ENCODE measurements around the gene ADAMTSL1. TPM values are rescaled to one million over a fixed set of nuclear protein-coding genes. Genes with fewer than 3 reads are reported as not detected.

Gene ADAMTSL1
- total RNA-seq, 2 experiments from 2014 or later = not detected

DNA sequence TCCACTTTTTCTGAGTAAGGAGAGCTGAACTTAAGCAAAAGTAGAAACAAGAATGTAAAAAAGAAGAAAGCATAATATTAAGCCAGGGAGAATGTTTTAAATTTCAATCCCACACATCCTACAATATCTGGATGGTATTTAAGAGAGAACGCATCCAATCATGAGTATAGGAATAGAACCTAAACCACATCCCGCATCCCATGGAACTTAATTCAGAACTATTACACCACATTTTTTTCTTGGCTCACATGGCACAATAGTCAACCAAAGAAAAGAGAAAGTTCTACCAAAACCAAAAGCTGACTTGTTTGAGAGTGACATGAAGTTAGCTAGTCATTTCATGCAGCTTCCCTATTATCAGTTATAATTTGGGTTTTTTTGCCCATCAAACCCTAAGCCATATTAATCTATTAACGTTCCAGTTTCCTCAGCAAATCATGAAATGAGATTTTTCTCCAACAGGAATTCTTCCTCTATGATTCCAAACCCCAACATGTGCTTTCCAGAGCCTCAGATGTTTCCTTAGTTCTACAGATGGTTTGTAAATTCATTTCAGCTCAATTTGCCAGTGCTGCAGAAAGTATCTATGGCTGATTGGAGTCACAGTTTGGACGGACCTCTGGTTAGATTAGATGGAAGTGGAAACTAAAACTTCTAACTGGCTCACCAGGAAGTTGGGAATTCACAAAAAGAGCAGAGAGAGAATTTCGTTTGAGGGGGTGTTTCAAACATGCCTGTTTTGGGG is 22.5 kb downstream of the ADAMTSL1 start:
- Mint-ChIP-seq H3K4me3 (no peak overlapping the region), H3K27me3 (no peaks in the 10 kb centered on the region), H3K9me3 (no peaks in the 10 kb centered on the region), H3K27ac (no peak overlapping the region), H3K4me1 (no peaks in the 10 kb centered on the region), H3K36me3 (ENCODE audit: low read depth) (no peaks in the 10 kb centered on the region)
- POLR2A ChIA-PET = no interaction called here
- DNase-seq = no peak
- CTCF ChIA-PET = no interaction called here

DNA sequence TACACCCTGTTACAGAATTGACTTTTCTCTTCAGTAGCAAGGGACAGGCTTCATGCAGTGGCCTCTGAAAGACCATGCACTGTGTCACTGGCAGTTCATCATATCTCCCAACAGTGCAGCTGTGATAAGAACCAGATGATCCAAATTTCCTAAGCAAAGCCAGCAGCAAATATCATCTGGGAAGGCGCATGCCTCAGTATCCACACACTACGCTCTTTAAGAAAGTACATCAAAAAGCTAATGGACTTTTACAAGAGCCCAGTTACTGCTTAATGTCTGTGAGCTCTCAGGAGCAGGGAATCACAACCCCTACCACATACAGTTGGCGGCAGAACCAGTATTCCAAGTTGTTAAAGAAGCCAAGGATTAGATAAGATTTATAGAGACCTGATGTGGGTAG is 25.1 kb downstream of the ADAMTSL1 start:
- H3K27me3 Mint-ChIP-seq = no peaks in the 10 kb centered on the region
- no peak overlapping the region for H3K4me3 Mint-ChIP-seq
- H3K27ac Mint-ChIP-seq = no peak overlapping the region
- no peaks in the 10 kb centered on the region for H3K4me1 Mint-ChIP-seq
- no peaks in the 10 kb centered on the region for H3K9me3 Mint-ChIP-seq
- ChIA-PET CTCF (no interaction called here), POLR2A (no interaction called here)
- H3K36me3 Mint-ChIP-seq (ENCODE audit: low read depth) = no peaks in the 10 kb centered on the region
- DNase-seq = no peak

DNA sequence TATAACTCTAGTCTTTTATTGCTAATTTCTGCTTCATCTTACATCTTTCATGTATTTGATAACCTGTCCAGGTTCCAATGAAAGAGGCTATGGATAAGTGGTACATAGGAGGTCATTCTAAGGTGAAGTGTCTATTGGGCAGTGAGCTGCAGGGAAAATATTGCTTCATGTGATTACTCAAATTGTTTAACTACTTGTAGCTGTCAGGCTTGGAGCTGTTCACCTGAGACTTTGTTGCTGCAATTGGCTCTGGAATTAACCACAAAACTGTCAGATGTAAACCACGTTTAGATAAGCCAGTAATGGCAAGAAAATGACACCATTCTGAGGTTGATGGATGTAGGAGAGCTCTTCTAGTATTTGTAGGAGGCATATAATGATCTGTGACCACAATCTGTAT is 26.0 kb downstream of the ADAMTSL1 start:
- POLR2A ChIA-PET = no interaction called here
- Mint-ChIP-seq H3K27me3 (no peaks in the 10 kb centered on the region), H3K27ac (no peak overlapping the region), H3K36me3 (ENCODE audit: low read depth) (no peaks in the 10 kb centered on the region), H3K9me3 (no peaks in the 10 kb centered on the region), H3K4me1 (no peaks in the 10 kb centered on the region), H3K4me3 (no peak overlapping the region)
- CTCF ChIA-PET = no interaction called here
- DNase-seq = no peak

DNA sequence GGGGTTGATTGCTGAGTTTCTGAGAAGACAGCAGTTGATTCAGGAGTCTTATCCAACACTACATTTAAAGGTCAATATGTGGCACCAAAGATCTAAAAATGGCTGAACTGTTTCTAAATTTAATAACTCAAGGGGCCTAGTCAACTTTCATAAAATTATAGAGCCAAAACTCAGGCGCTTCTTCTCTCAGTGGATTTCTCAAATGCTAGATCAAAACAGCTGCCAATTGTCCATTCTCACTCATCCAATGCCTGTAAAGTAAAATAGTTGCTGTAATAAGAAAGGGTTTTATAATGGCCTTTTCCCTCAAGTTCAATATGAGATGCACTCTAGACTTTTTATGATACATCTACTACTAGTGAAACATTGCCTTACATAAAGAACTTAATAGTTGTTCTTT is 26.5 kb downstream of the ADAMTSL1 start:
- Mint-ChIP-seq H3K4me1 (no peaks in the 10 kb centered on the region), H3K27me3 (no peaks in the 10 kb centered on the region), H3K36me3 (ENCODE audit: low read depth) (no peaks in the 10 kb centered on the region), H3K27ac (no peak overlapping the region), H3K4me3 (no peak overlapping the region), H3K9me3 (no peaks in the 10 kb centered on the region)
- ChIA-PET POLR2A (no interaction called here), CTCF (interaction anchor here (1.0 kb wide), 1 partner anchor 9 kb away, joined by 3 read pairs; no protein-coding TSS in a partner anchor)
- no peak for DNase-seq

DNA sequence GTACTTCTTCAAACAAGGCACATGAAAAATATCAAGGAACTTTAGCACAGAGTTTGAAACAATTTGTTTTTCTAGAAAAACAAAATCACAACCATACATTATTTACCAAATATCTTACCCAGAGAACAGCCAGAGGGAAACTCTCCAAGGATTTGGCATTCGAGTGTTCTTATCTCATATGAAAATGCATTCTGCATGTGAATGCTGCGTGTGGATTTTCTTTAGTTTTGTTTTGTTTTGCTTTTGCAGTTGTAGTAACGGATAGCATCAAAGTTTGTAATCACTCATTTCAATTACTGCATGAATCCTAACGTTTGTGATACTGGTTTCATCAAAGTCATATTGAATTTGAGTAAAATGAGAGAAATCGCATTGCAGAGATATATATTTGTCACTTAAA is 28.0 kb downstream of the ADAMTSL1 start:
- Mint-ChIP-seq H3K9me3 (no peaks in the 10 kb centered on the region), H3K27me3 (no peaks in the 10 kb centered on the region), H3K4me1 (no peaks in the 10 kb centered on the region), H3K4me3 (no peak overlapping the region), H3K27ac (no peak overlapping the region), H3K36me3 (ENCODE audit: low read depth) (no peaks in the 10 kb centered on the region)
- DNase-seq = no peak
- POLR2A ChIA-PET = no interaction called here
- CTCF ChIA-PET = no interaction called here

DNA sequence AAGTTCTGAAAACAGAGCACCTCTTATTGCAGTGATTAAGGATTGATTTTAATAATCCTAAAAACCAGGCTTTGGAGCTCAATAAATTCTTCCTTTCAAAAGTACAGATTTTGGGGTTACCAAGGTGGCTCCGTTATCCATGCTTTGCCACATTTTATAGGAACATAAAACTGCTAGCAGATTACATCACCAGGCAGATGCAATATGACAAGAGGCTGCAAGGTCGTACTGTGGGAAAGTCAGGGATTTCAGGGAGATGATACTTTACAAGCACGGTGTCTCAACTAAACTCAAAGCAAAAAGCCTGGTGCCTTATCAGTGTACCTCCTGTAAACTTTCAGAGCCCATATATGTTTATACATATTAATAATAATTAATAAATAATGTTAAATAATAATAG is 28.6 kb downstream of the ADAMTSL1 start:
- CTCF ChIA-PET = no interaction called here
- H3K9me3 Mint-ChIP-seq = no peaks in the 10 kb centered on the region
- no peaks in the 10 kb centered on the region for H3K27me3 Mint-ChIP-seq

DNA sequence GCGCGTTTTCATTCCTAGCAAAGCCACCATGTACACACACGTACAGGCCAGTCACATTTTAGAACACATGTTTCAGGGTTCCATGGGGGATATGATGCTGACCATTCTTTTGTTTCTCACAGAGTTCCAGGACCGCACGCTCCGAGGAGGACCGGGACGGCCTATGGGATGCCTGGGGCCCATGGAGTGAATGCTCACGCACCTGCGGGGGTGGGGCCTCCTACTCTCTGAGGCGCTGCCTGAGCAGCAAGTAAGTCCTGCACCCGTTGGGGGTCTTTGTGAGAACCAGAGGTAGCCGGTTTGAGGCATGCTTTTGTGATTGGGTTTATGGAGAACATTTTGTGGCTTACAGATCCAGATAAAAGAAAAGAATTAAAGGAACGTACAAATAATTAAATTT is 30.8 kb downstream of the ADAMTSL1 start:
- H3K27me3 Mint-ChIP-seq = no peaks in the 10 kb centered on the region
- no peaks in the 10 kb centered on the region for H3K9me3 Mint-ChIP-seq
- no peaks in the 10 kb centered on the region for H3K36me3 Mint-ChIP-seq (ENCODE audit: low read depth)
- no peak overlapping the region for H3K27ac Mint-ChIP-seq
- CTCF ChIA-PET = no interaction called here
- no peak overlapping the region for H3K4me3 Mint-ChIP-seq
- POLR2A ChIA-PET = no interaction called here
- no peaks in the 10 kb centered on the region for H3K4me1 Mint-ChIP-seq
- no peak for DNase-seq

More for the DNA sequence above, 28.6 kb downstream of the ADAMTSL1 start:
- no peaks in the 10 kb centered on the region for H3K36me3 Mint-ChIP-seq (ENCODE audit: low read depth)
- no peak overlapping the region for H3K4me3 Mint-ChIP-seq
- H3K4me1 Mint-ChIP-seq = no peaks in the 10 kb centered on the region
- no peak for DNase-seq
- no peak overlapping the region for H3K27ac Mint-ChIP-seq
- POLR2A ChIA-PET = no interaction called here

DNA sequence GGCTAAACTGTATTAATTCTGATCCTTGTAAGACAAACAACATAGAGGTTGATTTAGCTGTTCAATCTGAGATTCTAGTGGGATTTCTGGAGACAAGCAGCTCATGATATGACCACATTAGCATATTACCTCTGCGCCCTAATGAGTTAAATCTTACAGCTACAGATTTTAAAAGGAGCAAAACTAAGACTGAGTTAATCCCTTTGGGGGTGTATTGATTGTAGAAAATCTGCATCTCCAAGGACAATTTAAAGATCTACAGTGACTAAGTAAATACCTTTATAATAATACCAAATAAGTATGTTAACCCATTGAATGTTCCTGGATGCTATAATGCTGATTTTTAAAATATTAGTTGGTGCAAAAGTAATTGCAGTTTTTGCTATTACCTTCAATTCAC is 33.2 kb downstream of the ADAMTSL1 start:
- Mint-ChIP-seq H3K9me3 (no peaks in the 10 kb centered on the region), H3K4me3 (no peak overlapping the region), H3K27me3 (no peaks in the 10 kb centered on the region), H3K36me3 (ENCODE audit: low read depth) (no peaks in the 10 kb centered on the region), H3K4me1 (no peaks in the 10 kb centered on the region), H3K27ac (no peak overlapping the region)
- POLR2A ChIA-PET = no interaction called here
- no peak for DNase-seq
- CTCF ChIA-PET = no interaction called here

DNA sequence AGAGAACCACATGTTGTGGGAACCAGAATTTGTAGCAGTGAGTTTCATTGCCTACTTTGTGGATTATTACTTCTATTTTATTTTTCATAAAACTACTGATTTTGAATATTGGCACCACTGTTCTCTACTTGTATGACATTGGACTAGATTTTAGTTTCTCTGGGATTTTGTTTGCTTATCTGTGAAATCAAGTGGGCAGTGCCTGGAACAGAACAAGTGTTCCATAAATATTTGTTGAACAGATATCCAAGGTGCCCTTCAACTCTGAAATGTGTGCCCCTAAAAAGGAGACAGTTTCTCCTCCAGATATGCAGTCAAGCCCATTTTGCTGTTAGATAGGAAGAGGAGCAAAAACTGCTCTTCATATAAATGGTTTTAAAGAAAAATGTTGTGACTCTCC is 42.6 kb downstream of the ADAMTSL1 start:
- Mint-ChIP-seq H3K9me3 (no peaks in the 10 kb centered on the region), H3K27me3 (no peaks in the 10 kb centered on the region), H3K4me1 (no peaks in the 10 kb centered on the region), H3K27ac (no peak overlapping the region), H3K4me3 (no peak overlapping the region), H3K36me3 (ENCODE audit: low read depth) (no peaks in the 10 kb centered on the region)
- ChIA-PET POLR2A (no interaction called here), CTCF (no interaction called here)
- no peak for DNase-seq

DNA sequence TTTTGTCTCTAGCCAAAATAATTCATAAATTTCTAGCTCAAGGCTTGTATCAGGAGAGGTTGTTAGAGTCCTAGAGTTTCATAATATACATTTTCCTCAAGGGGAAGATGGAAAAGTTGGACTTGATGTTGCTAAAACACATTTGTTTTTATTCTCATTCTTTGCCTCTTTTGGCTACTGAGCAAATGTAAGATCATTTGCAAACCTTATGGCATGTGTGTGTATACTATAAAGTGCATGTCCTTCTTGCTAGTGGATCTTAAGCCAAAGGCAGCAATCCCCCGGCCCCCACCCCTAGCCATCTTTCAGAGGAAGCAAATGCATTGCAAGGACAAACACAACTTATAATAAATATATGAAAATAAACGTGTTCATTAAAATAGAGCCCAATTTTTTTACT is 43.0 kb downstream of the ADAMTSL1 start:
- POLR2A ChIA-PET = no interaction called here

DNA sequence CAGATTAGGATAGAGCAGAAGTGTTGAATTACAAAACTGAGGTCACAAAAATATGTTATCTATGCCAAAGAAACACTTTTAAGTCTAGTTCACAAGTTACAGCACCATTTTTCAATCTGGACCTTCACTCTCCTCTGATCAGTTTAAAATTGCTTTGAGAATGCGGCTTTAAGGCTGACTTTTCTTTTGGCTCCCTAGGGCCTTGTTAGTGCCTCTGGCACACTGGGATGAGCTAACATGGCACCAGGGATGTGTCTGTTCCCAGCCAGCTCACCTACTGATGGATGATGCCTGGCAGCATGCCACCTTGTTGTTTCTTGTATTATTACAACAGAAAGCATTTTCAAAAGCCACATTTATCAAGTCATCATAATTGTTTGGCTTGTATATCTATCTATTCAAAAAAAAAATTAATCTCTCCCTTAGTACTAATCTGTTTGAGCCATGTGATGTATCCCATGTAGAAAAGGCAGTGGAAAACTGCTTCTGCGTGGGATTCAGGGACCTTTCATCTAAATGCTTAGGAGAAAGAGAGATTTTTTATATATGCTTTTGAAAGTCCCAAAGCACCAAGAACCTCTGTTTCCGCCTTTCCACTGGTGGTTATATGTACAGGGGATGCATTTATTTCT is 46.6 kb downstream of the ADAMTSL1 start:
- CTCF ChIA-PET = no interaction called here
- no peak overlapping the region for H3K4me3 Mint-ChIP-seq

More for the DNA sequence above, 43.0 kb downstream of the ADAMTSL1 start:
- Mint-ChIP-seq H3K9me3 (no peaks in the 10 kb centered on the region), H3K27ac (no peak overlapping the region), H3K36me3 (ENCODE audit: low read depth) (no peaks in the 10 kb centered on the region), H3K4me3 (no peak overlapping the region), H3K4me1 (no peaks in the 10 kb centered on the region), H3K27me3 (no peaks in the 10 kb centered on the region)
- no peak for DNase-seq
- CTCF ChIA-PET = no interaction called here

DNA sequence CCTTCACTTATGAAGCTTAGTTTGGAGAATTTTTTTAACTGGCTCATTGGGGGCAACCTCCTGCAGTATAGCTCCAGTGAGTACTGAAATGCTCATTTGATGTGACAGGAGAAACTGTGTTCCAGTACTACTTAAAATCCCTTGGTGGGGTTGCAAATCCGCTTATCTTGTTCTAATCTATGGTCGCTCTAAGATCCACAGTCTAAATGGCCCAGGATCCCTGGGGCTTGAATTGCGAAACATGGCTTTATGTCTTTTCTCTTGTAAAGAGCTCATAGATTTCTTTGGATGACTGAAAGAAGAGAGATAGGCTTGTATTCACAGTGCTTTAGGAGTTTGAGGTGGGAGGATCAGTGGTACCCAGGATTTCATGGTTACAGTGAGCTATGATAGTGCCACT is 52.7 kb downstream of the ADAMTSL1 start:
- Mint-ChIP-seq H3K9me3 (no peaks in the 10 kb centered on the region), H3K4me3 (no peak overlapping the region), H3K36me3 (ENCODE audit: low read depth) (no peaks in the 10 kb centered on the region), H3K4me1 (no peaks in the 10 kb centered on the region), H3K27me3 (no peaks in the 10 kb centered on the region), H3K27ac (no peak overlapping the region)
- ChIA-PET POLR2A (no interaction called here), CTCF (no interaction called here)
- no peak for DNase-seq

More for the DNA sequence above, 46.6 kb downstream of the ADAMTSL1 start:
- H3K9me3 Mint-ChIP-seq = no peaks in the 10 kb centered on the region
- POLR2A ChIA-PET = no interaction called here
- H3K27me3 Mint-ChIP-seq = no peaks in the 10 kb centered on the region
- DNase-seq = no peak
- H3K36me3 Mint-ChIP-seq (ENCODE audit: low read depth) = no peaks in the 10 kb centered on the region
- no peak overlapping the region for H3K27ac Mint-ChIP-seq
- no peaks in the 10 kb centered on the region for H3K4me1 Mint-ChIP-seq

DNA sequence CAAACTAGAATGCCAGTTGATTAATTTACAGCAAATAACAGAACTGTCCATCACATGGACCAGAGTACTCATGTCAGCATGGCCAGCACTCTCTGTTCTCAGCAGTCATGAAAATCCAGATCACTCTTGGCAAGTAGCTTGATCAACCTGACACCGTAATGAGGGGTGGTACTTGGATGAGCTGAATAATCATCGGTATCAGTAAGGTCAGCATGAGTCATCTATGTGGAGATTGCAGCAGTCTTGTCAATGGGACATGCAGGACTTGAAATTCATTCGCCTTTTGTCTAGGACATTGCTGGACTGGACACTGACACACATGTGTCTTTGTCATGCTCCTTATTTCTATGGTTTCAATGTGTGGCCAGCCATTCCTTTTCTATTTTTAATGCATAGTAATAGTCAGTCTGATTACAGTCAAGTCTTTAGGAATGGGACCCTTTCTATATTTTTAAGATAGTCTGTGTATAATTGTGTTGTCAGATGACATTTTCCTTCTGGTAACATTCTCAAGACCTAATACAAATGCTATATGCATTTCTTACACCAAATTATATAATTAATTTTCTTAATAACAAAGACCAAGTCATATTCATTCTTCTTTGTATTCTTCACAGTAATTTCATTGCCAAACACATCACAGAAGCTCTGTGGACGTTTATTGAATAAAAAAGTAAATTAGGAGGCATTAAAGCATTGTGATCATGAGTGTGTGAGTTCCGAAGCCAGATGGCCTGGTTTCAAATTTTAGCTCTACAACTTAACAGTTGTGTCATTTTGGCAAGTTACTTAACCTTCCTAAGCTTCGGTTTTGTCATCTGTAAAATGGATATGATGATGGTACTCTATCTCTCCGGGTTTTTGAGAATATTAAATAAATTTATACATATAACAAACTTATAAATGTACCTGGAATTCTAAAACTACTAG is 57.4 kb downstream of the ADAMTSL1 start:
- Mint-ChIP-seq H3K36me3 (ENCODE audit: low read depth) (no peaks in the 10 kb centered on the region), H3K4me3 (no peak overlapping the region), H3K27ac (no peak overlapping the region), H3K27me3 (no peaks in the 10 kb centered on the region), H3K9me3 (peaks cover 19% of the 10 kb centered on the region), H3K4me1 (no peaks in the 10 kb centered on the region)
- CTCF ChIA-PET = no interaction called here
- POLR2A ChIA-PET = no interaction called here
- no peak for DNase-seq

All from activated CD4-positive, alpha-beta memory T cell treated with anti-CD3 and anti-CD28 coated beads, Interleukin-2, amount 10 ng/mL, durations not matched to agents 7 days and 5 days (primary cell).